MCF 10A (cell line): ENCODE measurements around the gene CTNND1. TPM values are rescaled to one million over a fixed set of nuclear protein-coding genes. Genes with fewer than 3 reads are reported as not detected.

ENCODE experiments used
- BruUV-seq: library from RNA; stranded (reverse); fragments of 400-500 nt; replicated peaks from 2 replicates; lab custom pipeline; 2021; lab: Mats Ljungman, UMichigan
- CTCF ChIA-PET: fragments of 300-600 bp; sonication (Branson Sonifier 250); formaldehyde crosslinking; extraction: SDS; loops from one replicate; lab custom pipeline; 2021; ENCODE audit warnings: antibody characterized with exemption, inconsistent platforms; lab: Yijun Ruan, JAX
- POLR2A ChIA-PET: fragments of 300-600, 350-650 bp; sonication (Branson Sonifier 250); formaldehyde crosslinking; extraction: SDS; loops from one replicate; lab custom pipeline; 2020; ENCODE audit warnings: antibody characterized with exemption, inconsistent platforms; lab: Yijun Ruan, JAX
- DNase-seq: peaks from one replicate; pipeline ENCODE4 v3.0.0-alpha.2; 2018; ENCODE audit not compliant: unreplicated experiment
- H3K27ac Mint-ChIP-seq: one replicate; pipeline ENCODE4 v1.8.0; 2022; ENCODE audit warnings: mild to moderate bottlenecking, low read depth, mixed read lengths; ENCODE audit not compliant: unreplicated experiment
- H3K27me3 Mint-ChIP-seq: one replicate; pipeline ENCODE4 v1.8.0; 2022; ENCODE audit warnings: mixed read lengths; ENCODE audit not compliant: insufficient read depth, unreplicated experiment
- H3K36me3 Mint-ChIP-seq: one replicate; pipeline ENCODE4 v1.8.0; 2022; ENCODE audit warnings: mild to moderate bottlenecking, moderate library complexity, mixed read lengths; ENCODE audit not compliant: insufficient read depth, unreplicated experiment
- H3K4me1 Mint-ChIP-seq: one replicate; pipeline ENCODE4 v1.8.0; 2022; ENCODE audit warnings: mixed read lengths; ENCODE audit not compliant: insufficient read depth, unreplicated experiment
- H3K4me3 Mint-ChIP-seq: one replicate; pipeline ENCODE4 v1.8.0; 2022; ENCODE audit warnings: mild to moderate bottlenecking, moderate library complexity, mixed read lengths; ENCODE audit not compliant: unreplicated experiment
- H3K9me3 Mint-ChIP-seq: one replicate; pipeline ENCODE4 v1.8.0; 2022; ENCODE audit warnings: mixed read lengths; ENCODE audit not compliant: unreplicated experiment
- intact Hi-C: fragments of 100-400 bp; cut with micrococcal nuclease; formaldehyde crosslinking; loops from 2 replicates; pipeline ENCODE4 v1.14.1; 2022
- total RNA-seq: library from RNA; stranded (reverse); gene quantifications from 2 replicates; pipeline ENCODE4 v1.2.3, GENCODE V29; 2022
- TF ChIP-seq, protein P1 (sequence below): fragments of 200-600 bp; IDR thresholded peaks from one replicate; pipeline ENCODE4 v1.8.0; 2022; ENCODE audit warnings: antibody characterized with exemption, mild to moderate bottlenecking; ENCODE audit not compliant: unreplicated experiment

Gene CTNND1
- total RNA-seq, 1 experiment from 2014 or later: 114 TPM

DNA sequence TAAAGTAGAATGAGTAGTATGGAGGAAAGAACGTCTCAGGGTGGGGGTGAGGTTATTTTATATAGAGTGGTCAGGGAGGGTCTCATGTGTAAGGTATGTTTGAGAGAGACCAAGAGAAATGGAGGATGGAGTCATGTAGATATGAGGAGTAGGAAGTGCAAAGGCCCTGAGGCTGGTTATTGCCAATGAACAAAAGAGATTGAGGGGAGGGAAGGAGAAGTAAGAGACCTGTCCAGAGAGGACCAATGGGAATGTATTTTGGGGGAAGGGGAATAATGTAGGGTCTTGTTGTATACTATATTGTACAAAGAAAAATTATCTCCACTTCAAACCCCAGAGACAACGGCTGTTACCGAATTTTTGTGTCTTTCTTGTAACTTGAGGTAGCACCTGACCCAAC, 9.8 kb downstream of the CTNND1 start:
- CTCF ChIA-PET: interaction anchor here (0.7 to 1.4 kb wide), 5 partner anchors 7 to 803 kb away, joined by 3 to 7 read pairs (median 4); partner anchors contain the start of genes BTBD18 and SELENOH
- Mint-ChIP-seq H3K4me1 (peaks cover 46% of the 10 kb centered on the region), H3K27me3 (no peaks in the 10 kb centered on the region), H3K9me3 (no peaks in the 10 kb centered on the region), H3K36me3 (peaks cover 29% of the 10 kb centered on the region), H3K27ac (no peak overlapping the region), H3K4me3 (no peak overlapping the region)
- intact Hi-C loops: no loop called here
- POLR2A ChIA-PET: interaction anchor here (1.6 to 11.9 kb wide), 3 partner anchors 9 to 17 kb away, joined by 5 to 285 read pairs (median 10); partner anchors contain the start of gene CTNND1
- TF ChIP-seq, protein P1, sequence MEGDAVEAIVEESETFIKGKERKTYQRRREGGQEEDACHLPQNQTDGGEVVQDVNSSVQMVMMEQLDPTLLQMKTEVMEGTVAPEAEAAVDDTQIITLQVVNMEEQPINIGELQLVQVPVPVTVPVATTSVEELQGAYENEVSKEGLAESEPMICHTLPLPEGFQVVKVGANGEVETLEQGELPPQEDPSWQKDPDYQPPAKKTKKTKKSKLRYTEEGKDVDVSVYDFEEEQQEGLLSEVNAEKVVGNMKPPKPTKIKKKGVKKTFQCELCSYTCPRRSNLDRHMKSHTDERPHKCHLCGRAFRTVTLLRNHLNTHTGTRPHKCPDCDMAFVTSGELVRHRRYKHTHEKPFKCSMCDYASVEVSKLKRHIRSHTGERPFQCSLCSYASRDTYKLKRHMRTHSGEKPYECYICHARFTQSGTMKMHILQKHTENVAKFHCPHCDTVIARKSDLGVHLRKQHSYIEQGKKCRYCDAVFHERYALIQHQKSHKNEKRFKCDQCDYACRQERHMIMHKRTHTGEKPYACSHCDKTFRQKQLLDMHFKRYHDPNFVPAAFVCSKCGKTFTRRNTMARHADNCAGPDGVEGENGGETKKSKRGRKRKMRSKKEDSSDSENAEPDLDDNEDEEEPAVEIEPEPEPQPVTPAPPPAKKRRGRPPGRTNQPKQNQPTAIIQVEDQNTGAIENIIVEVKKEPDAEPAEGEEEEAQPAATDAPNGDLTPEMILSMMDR: no peak
- no TSS peak for BruUV-seq
- no peak for DNase-seq

DNA sequence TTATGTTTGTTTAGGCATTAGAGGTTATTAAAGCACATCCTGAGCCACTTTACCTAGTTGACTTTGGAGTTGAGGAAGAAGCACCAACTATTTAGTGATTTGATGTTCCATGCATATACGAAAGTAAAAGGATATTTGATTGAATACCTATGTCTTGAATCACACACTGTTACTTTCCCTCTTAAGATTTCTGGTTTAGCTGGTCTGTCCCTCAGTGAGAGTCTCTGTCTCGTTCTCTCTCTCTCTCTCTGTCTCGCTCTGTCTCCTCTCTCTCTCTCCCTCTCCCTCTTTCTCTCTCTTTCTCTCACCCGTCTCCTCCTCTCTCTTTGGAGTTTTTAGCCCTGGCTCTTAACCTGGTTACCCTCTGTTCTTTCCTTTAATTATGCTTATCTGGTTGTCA, 11.0 kb downstream of the CTNND1 start:
- no peaks in the 10 kb centered on the region for H3K9me3 Mint-ChIP-seq
- H3K4me1 Mint-ChIP-seq: peaks cover 53% of the 10 kb centered on the region
- no peak for DNase-seq
- peak overlapping the region; percentile 28 for H3K4me3 Mint-ChIP-seq
- H3K27me3 Mint-ChIP-seq: no peaks in the 10 kb centered on the region
- ChIA-PET CTCF (interaction anchor here (1.4 kb wide), 1 partner anchor 21 kb away, joined by 6 read pairs; the partner anchor contains the start of gene BTBD18), POLR2A (interaction anchor here (0.6 to 11.9 kb wide), 3 partner anchors 10 to 16 kb away, joined by 3 to 285 read pairs (median 10); partner anchors contain the start of gene CTNND1)
- H3K27ac Mint-ChIP-seq: peak overlapping the region; percentile 81
- TF ChIP-seq, protein P1: no peak
- no TSS peak for BruUV-seq
- intact Hi-C loops: no loop called here
- H3K36me3 Mint-ChIP-seq: peaks cover 29% of the 10 kb centered on the region

DNA sequence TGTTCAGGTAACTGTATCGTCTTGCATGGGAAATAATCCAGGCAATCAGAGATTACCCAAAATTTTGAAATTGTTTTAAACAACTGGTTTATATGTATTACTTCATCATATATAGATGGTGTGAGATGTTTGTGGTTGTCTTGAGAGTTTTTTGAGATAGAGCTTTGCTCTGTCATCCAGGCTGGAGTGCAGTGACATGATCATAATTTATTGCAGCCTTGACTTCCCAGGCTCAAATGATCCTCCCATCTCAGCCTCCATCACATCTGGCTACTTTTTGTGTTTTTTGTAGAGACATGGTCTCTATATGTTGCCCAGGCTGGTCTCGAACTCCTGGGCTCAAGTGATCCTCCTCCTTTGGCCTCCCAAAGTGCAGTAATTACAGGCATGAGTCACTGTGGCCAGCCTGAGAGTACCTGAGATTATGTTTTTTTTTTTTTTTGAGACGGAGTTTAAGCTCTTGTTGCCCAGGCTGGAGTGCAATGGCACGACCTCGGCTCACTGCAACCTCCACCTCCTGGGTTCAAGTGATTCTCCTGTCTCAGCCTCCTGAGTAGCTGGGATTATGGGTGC, 11.5 kb downstream of the CTNND1 start:
- ChIA-PET CTCF (interaction anchor here (0.7 to 9.9 kb wide), 3 partner anchors 9 to 27 kb away, joined by 3 to 117 read pairs (median 10); partner anchors contain the start of genes BTBD18 and CTNND1), POLR2A (interaction anchor here (0.6 to 11.9 kb wide), 2 partner anchors 10 to 15 kb away, joined by 3 to 285 read pairs; partner anchors contain the start of gene CTNND1)
- DNase-seq: peak; percentile 20
- Mint-ChIP-seq H3K9me3 (no peaks in the 10 kb centered on the region), H3K4me3 (peak overlapping the region; percentile 28), H3K27ac (peak overlapping the region; percentile 81), H3K27me3 (no peaks in the 10 kb centered on the region), H3K4me1 (peaks cover 59% of the 10 kb centered on the region), H3K36me3 (peaks cover 29% of the 10 kb centered on the region)
- TF ChIP-seq, protein P1: no peak
- intact Hi-C loops: no loop called here
- no TSS peak for BruUV-seq

DNA sequence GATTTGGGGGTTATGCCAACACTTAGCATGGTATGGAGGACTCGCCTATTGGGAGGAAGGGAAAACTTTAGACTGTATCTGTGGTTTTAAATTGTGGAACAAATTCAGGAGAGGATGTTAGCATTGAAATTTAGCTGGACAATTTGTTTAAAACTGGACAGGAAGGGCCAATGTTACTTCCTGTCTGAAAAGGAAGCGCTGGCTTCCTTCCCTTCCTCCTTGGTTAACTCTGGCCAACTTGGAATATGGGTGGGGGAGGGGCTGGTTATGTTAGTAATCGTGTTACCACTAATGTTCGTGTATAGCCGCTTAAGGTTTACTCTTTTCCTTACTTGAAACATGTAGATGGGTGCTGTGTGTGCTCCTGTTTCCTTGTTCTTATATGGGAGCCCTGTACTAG, 13.9 kb downstream of the CTNND1 start:
- no peaks in the 10 kb centered on the region for H3K9me3 Mint-ChIP-seq
- POLR2A ChIA-PET: interaction anchor here (5.6 to 11.9 kb wide), 2 partner anchors 12 to 13 kb away, joined by 80 to 285 read pairs; partner anchors contain the start of gene CTNND1
- peak overlapping the region; percentile 64 for H3K27ac Mint-ChIP-seq
- BruUV-seq: no TSS peak
- peaks cover 29% of the 10 kb centered on the region for H3K36me3 Mint-ChIP-seq
- H3K4me1 Mint-ChIP-seq: peaks cover 67% of the 10 kb centered on the region
- H3K4me3 Mint-ChIP-seq: no peak overlapping the region
- intact Hi-C loops: no loop called here
- TF ChIP-seq, protein P1: no peak
- CTCF ChIA-PET: interaction anchor here (0.6 to 9.9 kb wide), 5 partner anchors 12 to 62 kb away, joined by 3 to 117 read pairs (median 3); partner anchors contain the start of genes BTBD18 and CTNND1
- H3K27me3 Mint-ChIP-seq: no peaks in the 10 kb centered on the region
- no peak for DNase-seq
